ENCODE measurements around the gene FCER1G.

DNA sequence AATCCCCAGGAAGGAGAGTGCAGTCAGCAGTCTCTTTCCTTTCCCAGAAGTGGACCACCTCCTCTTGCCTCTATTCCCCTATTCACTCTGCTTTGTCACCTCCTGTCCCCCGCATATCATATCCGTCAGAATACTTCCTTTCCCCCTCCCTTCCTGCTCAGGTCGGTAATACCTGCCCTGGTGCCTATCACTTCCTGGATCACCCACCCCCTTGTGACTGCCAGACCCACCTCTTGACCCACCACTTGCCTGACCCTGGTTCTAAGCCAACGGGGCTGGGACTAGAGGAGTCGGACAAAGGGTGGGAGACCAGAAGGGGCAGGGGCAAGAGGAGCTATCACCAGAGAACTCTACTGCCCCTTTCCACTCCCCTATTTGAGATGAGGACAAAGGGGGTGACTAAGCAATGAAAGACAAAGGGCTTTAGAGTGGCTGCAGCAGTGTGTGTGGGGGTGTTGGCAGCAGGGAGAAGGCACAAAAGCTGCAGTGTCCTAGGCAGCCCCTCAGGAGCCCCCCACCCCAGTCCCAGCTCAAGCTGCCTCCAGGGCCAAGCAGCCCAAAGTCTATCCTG is 14.6 kb upstream of the FCER1G start:
- no peak for TF ChIP-seq CHD2 (IDR thresholded peaks at IDR 0.05; ENCODE audit: low read length)
- TF ChIP-seq EZH2 (IDR thresholded peaks at IDR 0.05; ENCODE audit: low read depth, low read length, severe bottlenecking) = no peak
- peak in 1 of 2 experiments; percentile 25; a peak in 1 of 3 replicates for TF ChIP-seq POLR2A (IDR thresholded peaks at IDR 0.05; ENCODE audit: control extremely low read depth in 1 of 2, low read depth in 2 of 2, low read length in 2 of 2)
- no peak for TF ChIP-seq KDM1A (IDR thresholded peaks at IDR 0.05; ENCODE audit: borderline replicate concordance, low read length)
